HepG2 (cell line): ENCODE results near the gene SYNDIG1. TPM values are rescaled to one million over a fixed set of nuclear protein-coding genes. Genes with fewer than 3 reads are reported as not detected.

Experiments used
- ATAC-seq: fragments of 200-7000 bp; cut with Tn5 transposase; 3 replicates; pipeline ENCODE4 v1.9.1; 2020; ENCODE audit warnings: mild to moderate bottlenecking, moderate library complexity
- BruUV-seq: library from RNA; stranded (reverse); fragments of 400-500 nt; replicated peaks from 2 replicates; lab custom pipeline; 2021; lab: Mats Ljungman, UMichigan
- CTCF ChIA-PET: fragments of 300-600 bp; formaldehyde crosslinking; extraction: SDS; loops from one replicate; lab custom pipeline; 2021; ENCODE audit warnings: low total read pairs, inconsistent platforms, low intra/inter-chr PET ratio; lab: Yijun Ruan, JAX
- POLR2A ChIA-PET: fragments of 350-600 bp; sonication (Branson Sonifier 250); formaldehyde crosslinking; loops from one replicate; lab custom pipeline; 2020; ENCODE audit warnings: antibody characterized with exemption, inconsistent platforms; lab: Yijun Ruan, JAX
- DNase-seq: peaks from one replicate; pipeline ENCODE4 v3.0.0-alpha.2; 2015; ENCODE audit warnings: low spot score
- FAIRE-seq: peaks from 3 replicates; lab custom pipeline; 2011; peaks lifted over from hg19 to GRCh38; lab: Jason Lieb, UNC
- H2AFZ ChIP-seq: one replicate; pipeline ENCODE4 v1.6.1; 2011; ENCODE audit warnings: low read length, inconsistent platforms
- H3K27ac ChIP-seq: fragments of 300-600 bp; 3 replicates; pipeline ENCODE4 v1.8.0; 2011; ENCODE audit warnings: mixed run types, mild to moderate bottlenecking, mixed read lengths, low read length, inconsistent platforms; ENCODE audit not compliant: insufficient read depth; ENCODE audit errors: extremely low read length
- H3K27me3 ChIP-seq, 2 experiments: fragments of 200-600 bp in 1 of 2; 2 replicates in 1 of 2; 3 replicates in 1 of 2; pipeline versions ENCODE4 v1.6.0 to v1.8.0; 2011; ENCODE audit warnings: low read length in 2 of 2, mild to moderate bottlenecking in 2 of 2, moderate library complexity in 2 of 2, inconsistent platforms in 1 of 2; ENCODE audit not compliant: insufficient read depth in 2 of 2, control insufficient read depth in 1 of 2
- H3K36me3 ChIP-seq, 2 experiments: fragments of 200-600 bp in 1 of 2; replicated peaks in 1 of 2; 2 replicates in 1 of 2; 3 replicates in 1 of 2; pipeline versions ENCODE4 v1.5.1 to v1.8.0; 2011; ENCODE audit warnings: low read length in 2 of 2, inconsistent platforms in 1 of 2; ENCODE audit not compliant: insufficient read depth in 2 of 2, control insufficient read depth in 1 of 2
- H3K4me1 ChIP-seq: 2 replicates; pipeline ENCODE4 v1.5.1; 2012; ENCODE audit warnings: low read length, inconsistent platforms; ENCODE audit not compliant: insufficient read depth
- H3K4me2 ChIP-seq: 2 replicates; pipeline ENCODE4 v1.6.0; 2011; ENCODE audit warnings: low read depth, low read length, inconsistent platforms
- H3K4me3 ChIP-seq, 3 experiments: fragments of 200-600 bp in 1 of 3; sonication (generic), shearing (Covaris generic) in 1 of 3; replicated peaks in 1 of 3; 2 replicates each; pipeline ENCODE4 v1.5.1; 2011 to 2016; ENCODE audit warnings: low read length in 3 of 3, inconsistent platforms in 2 of 3, low read depth in 2 of 3, mild to moderate bottlenecking in 2 of 3, control low read depth in 1 of 3, mixed read lengths in 1 of 3; ENCODE audit not compliant: insufficient read depth in 1 of 3
- H3K79me2 ChIP-seq: one replicate; pipeline ENCODE4 v1.6.1; 2011; ENCODE audit warnings: low read length, inconsistent platforms; ENCODE audit not compliant: insufficient read depth
- H3K9ac ChIP-seq: 2 replicates; pipeline ENCODE4 v1.6.0; 2011; ENCODE audit warnings: mild to moderate bottlenecking, low read depth, low read length, inconsistent platforms; ENCODE audit not compliant: insufficient read depth
- H3K9me3 ChIP-seq: 2 replicates; pipeline ENCODE4 v1.5.1; 2012; ENCODE audit warnings: mild to moderate bottlenecking, low read length
- H4K20me1 ChIP-seq: 2 replicates; pipeline ENCODE4 v1.6.0; 2011; ENCODE audit warnings: inconsistent platforms, mild to moderate bottlenecking, low read length, moderate library complexity; ENCODE audit not compliant: insufficient read depth
- ZFP1 ChIP-seq: IDR thresholded peaks from 2 replicates; pipeline ENCODE4 v1.6.1; 2016
- WGBS: methylation state at CpG from one replicate; pipeline ENCODE4 v1.1.6; 2017; ENCODE audit warnings: low lambda C conversion rate; 5-methylcytosine and 5-hydroxymethylcytosine counted together
- in situ Hi-C: cut with HindIII; loops from 2 replicates; pipeline ENCODE4 v1.10.0; 2017; ENCODE audit warnings: low pct_unique_long_range_greater_than_20kb; ENCODE audit not compliant: extremely low pct_ligation_motif_present
- intact Hi-C: fragments of 100-400 bp; cut with micrococcal nuclease; formaldehyde crosslinking; loops from one replicate; pipeline ENCODE4 v1.10.0; 2022; ENCODE audit not compliant: unreplicated experiment
- polyA plus RNA-seq, 8 experiments: library from polyadenylated mRNA; depleted of rRNA in 3 of 8; stranded (reverse) in 7 of 8; unstranded in 1 of 8; fragments of >200 nt; fragmentation: Illumina TruSeq in 4 of 8; extraction: Trizol in 4 of 8; gene quantifications; 2 replicates each; pipeline versions ENCODE4 v1.2.1 to v1.2.3, GENCODE V29; 2011 to 2016; ENCODE audit warnings: low read depth in 4 of 8, missing spikeins in 1 of 8, mixed read lengths in 1 of 8; ENCODE audit not compliant: insufficient read depth in 1 of 8
- total RNA-seq, 5 experiments: library from RNA; depleted of rRNA; stranded (reverse); fragments of >200 nt; fragmentation: Illumina TruSeq; extraction: Trizol; gene quantifications; 2 replicates each; pipeline ENCODE4 v1.2.3, GENCODE V29; 2016; ENCODE audit warnings: low read depth in 1 of 5
- TF ChIP-seq, protein P1 (sequence below): sonication (generic); formaldehyde crosslinking; conservative IDR thresholded peaks from 2 replicates; pipeline ENCODE4 v1.4.0; 2020; ENCODE audit warnings: missing genetic modification reagents
- TF ChIP-seq, protein P2 (sequence below): sonication (generic); formaldehyde crosslinking; IDR thresholded peaks from 2 replicates; pipeline ENCODE4 v1.5.1; 2020; ENCODE audit warnings: mild to moderate bottlenecking, moderate library complexity, missing genetic modification reagents

Gene SYNDIG1
- total and polyA plus RNA-seq, 2 of the 13 experiments (the other 11 are each of a cell fraction or from before 2014, with no cell fraction given): not detected

DNA sequence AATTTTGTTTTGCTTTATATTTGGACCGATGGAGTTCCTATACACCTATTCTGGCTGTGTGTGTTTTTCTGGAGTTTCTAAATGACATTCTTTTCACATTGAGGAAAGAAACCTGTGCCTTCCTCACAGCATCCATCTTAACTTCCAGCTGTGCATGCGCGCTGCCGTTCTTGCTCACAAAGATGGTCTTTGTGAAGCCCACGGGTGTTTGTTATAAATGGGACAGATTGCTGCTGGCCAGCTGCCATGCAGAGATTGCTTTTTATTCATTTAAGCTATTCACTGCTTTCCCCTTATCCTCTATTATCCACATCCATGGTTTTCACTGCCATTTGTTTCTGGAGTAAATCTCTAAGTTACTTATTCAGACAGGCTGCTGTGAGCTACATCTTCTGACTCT is 54.2 kb downstream of the SYNDIG1 start:
- no TSS peak for BruUV-seq
- H3K9ac ChIP-seq: no peak overlapping the region
- no peak overlapping the region for H3K4me2 ChIP-seq
- no peaks in the 10 kb centered on the region for H3K4me1 ChIP-seq
- POLR2A ChIA-PET: no interaction called here
- intact Hi-C loops (no loop called here), in situ Hi-C loops (no loop called here)
- H3K79me2 ChIP-seq: no peaks in the 10 kb centered on the region
- H4K20me1 ChIP-seq: no peaks in the 10 kb centered on the region
- CTCF ChIA-PET: no interaction called here
- no peaks in the 10 kb centered on the region for H3K9me3 ChIP-seq
- H2AFZ ChIP-seq: no peak overlapping the region
- H3K27me3 ChIP-seq: peaks cover 2 to 9% of the 10 kb centered on the region in 2 experiments; a peak in 1 of 5 replicates
- TF ChIP-seq, protein P1, sequence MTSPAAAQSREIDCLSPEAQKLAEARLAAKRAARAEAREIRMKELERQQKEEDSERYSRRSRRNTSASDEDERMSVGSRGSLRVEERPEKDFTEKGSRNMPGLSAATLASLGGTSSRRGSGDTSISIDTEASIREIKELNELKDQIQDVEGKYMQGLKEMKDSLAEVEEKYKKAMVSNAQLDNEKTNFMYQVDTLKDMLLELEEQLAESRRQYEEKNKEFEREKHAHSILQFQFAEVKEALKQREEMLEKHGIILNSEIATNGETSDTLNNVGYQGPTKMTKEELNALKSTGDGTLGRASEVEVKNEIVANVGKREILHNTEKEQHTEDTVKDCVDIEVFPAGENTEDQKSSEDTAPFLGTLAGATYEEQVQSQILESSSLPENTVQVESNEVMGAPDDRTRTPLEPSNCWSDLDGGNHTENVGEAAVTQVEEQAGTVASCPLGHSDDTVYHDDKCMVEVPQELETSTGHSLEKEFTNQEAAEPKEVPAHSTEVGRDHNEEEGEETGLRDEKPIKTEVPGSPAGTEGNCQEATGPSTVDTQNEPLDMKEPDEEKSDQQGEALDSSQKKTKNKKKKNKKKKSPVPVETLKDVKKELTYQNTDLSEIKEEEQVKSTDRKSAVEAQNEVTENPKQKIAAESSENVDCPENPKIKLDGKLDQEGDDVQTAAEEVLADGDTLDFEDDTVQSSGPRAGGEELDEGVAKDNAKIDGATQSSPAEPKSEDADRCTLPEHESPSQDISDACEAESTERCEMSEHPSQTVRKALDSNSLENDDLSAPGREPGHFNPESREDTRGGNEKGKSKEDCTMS: no peak
- TF ChIP-seq, protein P2, sequence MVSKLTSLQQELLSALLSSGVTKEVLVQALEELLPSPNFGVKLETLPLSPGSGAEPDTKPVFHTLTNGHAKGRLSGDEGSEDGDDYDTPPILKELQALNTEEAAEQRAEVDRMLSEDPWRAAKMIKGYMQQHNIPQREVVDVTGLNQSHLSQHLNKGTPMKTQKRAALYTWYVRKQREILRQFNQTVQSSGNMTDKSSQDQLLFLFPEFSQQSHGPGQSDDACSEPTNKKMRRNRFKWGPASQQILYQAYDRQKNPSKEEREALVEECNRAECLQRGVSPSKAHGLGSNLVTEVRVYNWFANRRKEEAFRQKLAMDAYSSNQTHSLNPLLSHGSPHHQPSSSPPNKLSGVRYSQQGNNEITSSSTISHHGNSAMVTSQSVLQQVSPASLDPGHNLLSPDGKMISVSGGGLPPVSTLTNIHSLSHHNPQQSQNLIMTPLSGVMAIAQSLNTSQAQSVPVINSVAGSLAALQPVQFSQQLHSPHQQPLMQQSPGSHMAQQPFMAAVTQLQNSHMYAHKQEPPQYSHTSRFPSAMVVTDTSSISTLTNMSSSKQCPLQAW (CRISPR knock-in tag): no peak
- no peak for TF ChIP-seq ZFP1
- H3K4me3 ChIP-seq: no peak overlapping the region
- ATAC-seq (no peak), DNase-seq (no peak), FAIRE-seq (no peak)
- 61% methylated on average over 5 of the region's 5 CpGs for WGBS
- H3K36me3 ChIP-seq: no peaks in the 10 kb centered on the region
- no peak overlapping the region for H3K27ac ChIP-seq
